HG02884 (cell line): Measurements from ENCODE around the gene SMG6.
"Not testable (repeated sequence)": the region's sequence is repeated elsewhere in the genome, so short reads cannot be mapped to it uniquely, and the experiment has no call there.

Experiments used
- ATAC-seq: cut with Tn5 transposase; IDR thresholded peaks from one replicate; pipeline ENCODE4 v1.9.1; 2021; ENCODE audit warnings: mild to moderate bottlenecking, moderate library complexity; ENCODE audit not compliant: unreplicated experiment

The SMG6 gene

DNA sequence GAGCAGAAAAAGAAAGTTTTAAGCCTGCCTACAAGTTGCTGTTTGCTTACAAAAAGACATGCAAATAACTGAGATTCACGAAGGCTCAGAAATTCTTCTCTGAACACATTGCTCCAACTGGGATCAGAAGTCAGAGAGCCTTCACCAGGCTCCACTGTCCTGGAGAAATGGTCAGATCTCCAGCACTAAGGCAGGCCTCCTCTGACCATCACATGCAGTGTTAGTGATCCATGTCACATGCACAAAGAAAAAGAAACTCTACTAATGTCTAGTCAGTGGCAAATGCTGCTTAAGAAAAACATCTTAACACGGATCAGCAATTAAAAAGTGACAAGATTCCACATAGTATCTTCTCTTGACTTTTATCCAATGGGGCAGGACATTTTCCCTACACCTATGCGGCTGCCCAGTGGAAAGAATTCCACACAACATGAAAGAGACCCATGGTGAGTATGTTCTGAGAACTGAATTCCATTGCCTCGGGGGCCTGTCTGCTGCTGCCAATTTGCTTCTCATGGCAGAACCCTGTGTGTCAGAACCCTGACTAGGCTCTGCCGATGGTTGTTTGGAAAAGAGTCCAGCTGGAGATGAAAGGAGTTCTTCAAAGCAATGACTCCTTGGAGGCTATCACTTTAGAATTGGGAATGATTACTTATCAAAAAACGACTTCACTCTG is 152.1 kb downstream of the SMG6 start:
- ATAC-seq, result no peak

DNA sequence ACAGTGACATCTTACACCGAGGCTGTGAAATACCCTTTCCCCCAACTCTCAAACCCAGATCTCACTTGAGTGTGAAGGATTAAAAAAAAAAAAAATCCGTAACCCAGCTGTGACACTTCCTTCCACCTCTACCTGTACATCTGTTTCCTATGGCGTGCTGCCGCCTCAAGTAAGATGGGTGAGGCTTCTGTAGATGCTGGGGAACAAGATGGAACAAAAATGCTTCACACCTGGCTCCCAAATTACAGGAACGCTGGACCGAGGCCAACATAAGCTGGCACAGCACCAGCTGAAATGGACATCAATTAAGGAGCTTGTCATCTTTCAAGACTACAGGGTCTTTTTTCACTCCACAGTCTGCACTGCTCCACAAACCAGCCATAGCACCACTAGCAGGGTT is 152.8 kb downstream of the SMG6 start:
- ATAC-seq, result no peak

DNA sequence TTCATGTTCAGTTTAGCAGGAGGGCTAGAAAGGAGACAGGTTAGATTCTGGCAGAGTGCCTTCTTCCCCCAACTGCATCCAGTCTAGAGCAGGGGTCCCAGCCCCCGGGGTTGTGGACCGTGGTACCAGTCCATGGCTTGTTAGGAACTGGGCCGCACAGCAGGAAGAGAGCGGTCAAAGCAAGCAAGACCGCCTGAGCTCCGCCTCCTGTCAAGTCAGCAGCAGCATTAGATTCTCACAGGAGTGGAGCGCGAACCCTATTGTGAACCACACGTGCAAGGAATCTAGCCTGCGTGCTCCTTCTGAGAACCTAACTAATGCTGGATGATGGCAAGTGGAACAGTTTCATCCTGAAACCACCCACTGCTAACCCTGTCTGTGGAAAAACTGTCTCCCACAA is 153.7 kb downstream of the SMG6 start:
- no peak for ATAC-seq

DNA sequence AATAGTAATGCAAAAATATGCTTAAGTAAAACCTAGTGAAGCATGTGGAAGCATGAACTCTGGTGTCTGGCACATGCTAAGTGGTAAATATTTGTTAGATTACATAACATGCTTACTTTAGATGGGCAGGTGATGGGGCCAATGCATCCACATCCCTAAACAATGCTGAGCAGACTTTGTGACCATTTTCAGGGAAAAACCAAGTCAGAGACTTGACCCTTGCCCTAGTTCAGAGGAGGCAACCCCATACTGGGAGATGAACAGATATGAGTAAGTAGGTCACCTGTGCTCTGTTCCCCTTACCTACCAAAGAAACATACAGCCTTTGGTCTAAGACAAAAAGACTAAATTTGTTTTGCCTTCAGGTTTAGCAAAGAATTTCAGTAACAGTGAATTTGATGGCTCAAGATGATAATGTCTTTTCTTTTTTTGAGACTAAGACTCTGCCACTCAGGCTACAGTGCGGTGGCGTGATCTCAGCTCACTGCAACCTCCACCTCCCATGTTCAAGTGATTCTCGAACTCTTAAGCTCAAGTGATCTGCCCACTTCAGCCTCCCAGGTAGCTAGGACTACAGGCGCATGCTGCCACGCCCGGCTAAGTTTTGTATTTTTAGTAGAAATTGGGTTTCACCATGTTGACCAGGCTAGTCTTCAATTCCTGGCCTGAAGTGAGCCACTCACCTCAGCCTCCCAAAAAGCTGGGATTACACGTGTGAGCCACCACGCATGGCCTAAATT is 157.3 kb downstream of the SMG6 start:
- ATAC-seq, result no peak

GRCh38 chr17:2144701-2145100 is 158.9 kb downstream of the SMG6 start:
- no peak for ATAC-seq

- ATAC-seq, result no peak
These were observed 160.3 kb downstream of the SMG6 start for GRCh38 chr17:2143332-2143731.

DNA sequence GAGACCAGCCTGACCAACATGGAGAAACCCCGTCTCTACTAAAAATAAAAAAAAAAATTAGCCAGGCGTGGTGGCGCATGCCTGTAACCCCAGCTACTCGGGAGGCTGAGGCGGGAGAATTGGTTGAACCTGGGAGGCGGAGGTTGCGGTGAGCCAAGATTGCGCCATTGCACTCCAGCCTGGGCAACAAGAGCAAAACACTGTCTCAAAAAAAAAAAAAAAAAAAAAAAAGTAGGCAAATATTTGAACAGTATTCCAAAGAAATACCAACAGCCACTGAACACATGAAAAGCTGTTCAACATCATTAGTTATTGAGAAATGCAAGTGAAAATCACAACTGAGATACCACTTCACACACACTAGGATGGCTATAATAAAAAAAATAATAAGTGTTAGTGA is 160.9 kb downstream of the SMG6 start:
- ATAC-seq, result not testable (repeated sequence)

GRCh38 chr17:2140683-2141082 is 162.9 kb downstream of the SMG6 start:
- ATAC-seq, result no peak

GRCh38 chr17:2138761-2139160 is 164.8 kb downstream of the SMG6 start:
- ATAC-seq, result no peak

DNA sequence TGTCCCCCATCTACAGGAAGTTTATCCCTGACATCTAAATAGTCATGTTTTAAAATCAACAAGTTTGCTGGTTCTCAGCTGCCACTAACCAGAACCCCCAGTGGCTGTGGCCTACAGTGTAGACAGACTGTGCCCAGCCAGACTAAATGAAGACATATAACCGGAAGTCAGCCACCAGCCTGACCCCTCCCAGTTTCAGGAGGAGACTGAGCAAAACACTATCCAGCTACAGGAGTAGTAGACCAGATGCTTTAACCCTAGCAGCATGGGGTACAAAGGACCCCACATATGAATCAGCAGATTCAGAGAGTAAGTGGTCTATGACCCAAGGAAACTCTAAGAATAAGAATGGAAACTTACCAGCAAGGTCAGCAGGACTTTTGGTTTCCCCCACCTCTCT is 165.3 kb downstream of the SMG6 start:
- ATAC-seq, result no peak

DNA sequence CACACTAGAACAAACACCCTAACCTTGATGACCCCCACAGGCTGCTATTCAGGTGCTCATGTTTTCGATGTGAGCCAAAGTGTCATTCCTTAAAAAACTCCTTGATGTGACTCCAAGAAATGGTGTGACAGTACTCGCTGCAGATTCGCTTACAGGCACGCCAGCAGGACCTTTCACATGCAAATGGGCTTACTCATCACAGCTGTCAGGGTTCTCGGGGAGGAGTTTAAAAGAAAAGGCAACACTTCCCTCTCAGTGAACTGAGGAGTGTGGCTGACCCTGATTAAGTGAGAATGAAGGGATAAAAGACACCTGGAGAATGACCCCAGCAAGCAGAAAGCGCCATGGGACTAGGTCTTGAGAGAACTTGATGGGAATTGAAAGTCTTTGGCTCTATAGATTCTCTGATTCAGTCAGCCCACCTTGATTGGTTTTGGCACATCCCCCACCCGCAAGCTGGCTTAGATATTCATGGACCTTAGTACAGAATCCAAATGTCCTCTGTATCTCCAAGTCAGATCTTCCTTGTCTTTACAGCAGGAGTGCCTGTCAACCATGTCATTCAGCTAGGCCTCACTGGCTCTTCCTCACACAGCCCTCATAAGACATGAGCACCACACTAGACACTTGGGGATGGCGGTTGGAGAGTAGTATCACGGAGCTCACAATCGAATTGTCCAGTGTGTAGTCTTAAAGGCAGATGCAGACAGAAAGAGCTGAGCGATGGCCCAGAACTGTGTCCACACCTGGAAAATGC is 166.1 kb downstream of the SMG6 start:
- ATAC-seq, result no peak

GRCh38 chr17:2136241-2136640 is 167.3 kb downstream of the SMG6 start:
- ATAC-seq, result no peak

- no peak for ATAC-seq
These were observed 175.6 kb downstream of the SMG6 start for GRCh38 chr17:2128011-2128410.

GRCh38 chr17:2125013-2125535 is 178.5 kb downstream of the SMG6 start:
- ATAC-seq, result no peak

DNA sequence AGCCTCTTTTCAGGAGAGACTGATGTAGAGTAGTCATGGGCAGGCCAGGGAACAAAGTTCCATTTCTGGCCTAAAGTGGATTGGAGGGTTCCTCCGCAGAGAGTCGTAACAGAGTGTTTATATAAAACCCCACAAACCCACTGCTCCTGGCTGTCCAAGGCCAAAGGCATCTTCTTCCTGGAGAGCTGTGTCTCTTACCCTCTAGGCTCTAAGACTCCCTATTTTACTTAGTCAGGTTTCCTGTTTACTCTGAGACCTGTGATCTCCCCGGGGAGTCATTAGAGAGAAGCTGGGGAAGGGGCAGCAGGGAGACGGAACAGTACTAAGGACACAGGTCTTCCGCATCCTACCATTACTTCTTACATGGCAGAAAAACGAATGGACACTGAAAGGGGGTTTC is 179.2 kb downstream of the SMG6 start:
- ATAC-seq, result no peak

GRCh38 chr17:2123375-2124251 is 180.0 kb downstream of the SMG6 start:
- no peak for ATAC-seq

- no peak for ATAC-seq
These were observed 180.8 kb downstream of the SMG6 start for GRCh38 chr17:2122641-2123302.

- no peak for ATAC-seq
These were observed 182.8 kb downstream of the SMG6 start for GRCh38 chr17:2120586-2121335.

DNA sequence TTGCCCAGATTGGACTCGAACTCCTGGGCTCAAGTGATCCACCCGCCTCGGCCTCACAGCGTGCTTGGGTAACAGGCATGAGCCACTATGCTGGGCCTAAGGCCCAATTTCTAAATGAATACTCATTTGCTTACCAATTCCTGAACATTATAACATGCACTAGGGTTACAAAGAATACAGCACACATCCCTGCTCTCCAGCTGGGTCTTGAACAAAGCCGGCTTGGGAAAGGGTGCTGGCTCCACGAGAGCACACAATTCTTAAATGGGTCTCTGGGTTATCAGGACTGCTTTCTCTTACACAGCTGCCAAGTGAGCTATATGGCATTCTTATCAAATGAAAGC is 190.3 kb downstream of the SMG6 start:
- no peak for ATAC-seq

GRCh38 chr17:2111691-2112090 is 191.9 kb downstream of the SMG6 start:
- no peak for ATAC-seq
